Body of pancreas (tissue), 4 donors: ENCODE data around the gene PRSS38. TPM values are rescaled to one million over a fixed set of nuclear protein-coding genes. Genes with fewer than 3 reads are reported as not detected.

Source experiments
- ATAC-seq: fragments of 150-250 bp; one replicate; pipeline ENCODE4 v1.9.1; 2016
- DNase-seq, 4 donors: peaks; one replicate each; pipeline ENCODE4 v3.0.0-alpha.2; 2019
- H3K27ac ChIP-seq, 4 donors: fragments of 200-600 bp; sonication (generic); 1 replicate in 3 of 4; 2 replicates in 1 of 4; pipeline versions ENCODE4 v1.5.1 to v1.6.1; 2016 to 2019; ENCODE audit warnings: mild to moderate bottlenecking in 1 of 4, mixed read lengths in 1 of 4, moderate library complexity in 1 of 4
- H3K27me3 ChIP-seq, 2 donors: fragments of 200-600 bp; sonication (generic); one replicate each; pipeline ENCODE4 v1.6.0; 2016; ENCODE audit warnings: mild to moderate bottlenecking in 1 of 2
- H3K36me3 ChIP-seq, 2 donors: fragments of 200-600 bp; sonication (generic); replicated peaks in 1 of 2; 2 replicates each; pipeline ENCODE4 v1.5.1; 2016; ENCODE audit warnings: low read depth in 2 of 2; ENCODE audit not compliant: insufficient read depth in 1 of 2
- H3K4me1 ChIP-seq: fragments of 200-600 bp; sonication (generic); one replicate; pipeline ENCODE4 v1.6.0; 2016
- H3K4me3 ChIP-seq, 2 donors: fragments of 200-600 bp; sonication (generic); 1 replicate in 1 of 2; 2 replicates in 1 of 2; pipeline ENCODE4 v1.5.1; 2016 to 2019
- H3K9me3 ChIP-seq, 3 donors: fragments of 200-600 bp; sonication (generic); 1 replicate in 2 of 3; 2 replicates in 1 of 3; pipeline ENCODE4 v1.5.1; 2016
- CTCF ChIP-seq, 7 experiments: fragments of 450-650 bp in 4 of 7; fragments of 200-600 bp in 3 of 7; sonication (generic) in 3 of 7; IDR thresholded peaks; one replicate each; pipeline ENCODE4 v1.5.1; 2016 to 2019; ENCODE audit warnings: antibody characterized with exemption in 7 of 7
- POLR2A ChIP-seq, 3 donors: fragments of 450-650 bp; IDR thresholded peaks; one replicate each; pipeline ENCODE4 v1.6.1; 2016; ENCODE audit warnings: antibody characterized with exemption in 3 of 3, mild to moderate bottlenecking in 2 of 3
- WGBS, 2 donors: methylation state at CpG; one replicate each; pipeline ENCODE4 v1.1.5; 2017; 5-methylcytosine and 5-hydroxymethylcytosine counted together
- intact Hi-C: fragments of 100-400 bp; cut with DNase I; formaldehyde crosslinking; loops from one replicate; pipeline ENCODE4 v1.15.1; 2023
- total RNA-seq, 2 donors: library from RNA; depleted of rRNA; stranded (reverse); fragments of >200 nt; gene quantifications; one replicate each; pipeline ENCODE4 v1.1.0, GENCODE V29; 2016

Gene PRSS38
- total RNA-seq, 2 donors from 2014 or later, result not detected

DNA sequence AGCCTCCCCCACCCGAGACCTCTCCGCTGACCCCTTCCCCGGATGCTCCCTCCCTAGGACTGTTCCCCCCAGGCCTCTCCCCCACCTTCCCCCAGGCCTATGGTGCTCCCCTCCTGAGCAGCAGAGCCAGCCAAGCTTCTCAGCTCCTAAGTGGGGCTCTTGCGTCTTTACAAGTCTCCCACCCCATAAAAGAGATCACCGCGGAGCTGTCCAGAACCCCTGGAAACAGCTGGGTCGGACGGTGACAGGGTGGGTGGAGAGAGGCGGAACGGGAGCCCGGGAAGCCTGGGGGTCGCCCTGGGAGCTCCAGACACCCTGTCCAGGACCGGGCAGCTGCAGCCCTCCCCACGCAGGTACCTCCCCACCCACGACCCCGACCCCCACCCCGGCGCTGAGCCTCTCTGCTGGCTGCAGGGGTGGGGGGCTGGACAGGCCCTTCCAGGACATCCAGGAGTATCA, 71.1 kb downstream of the PRSS38 start:
- TF ChIP-seq CTCF (IDR thresholded peaks at IDR 0.05), result no peak
- TF ChIP-seq POLR2A (IDR thresholded peaks at IDR 0.05), result no peak
- H3K36me3 ChIP-seq, result no peaks in the 10 kb centered on the region
- no peak overlapping the region for H3K27ac ChIP-seq
- intact Hi-C loops, result no loop called here
- no peak for ATAC-seq
- H3K27me3 ChIP-seq, result no peaks in the 10 kb centered on the region
- no peak overlapping the region for H3K4me3 ChIP-seq
- peak in 1 of 4 donors; percentile 10 for DNase-seq
- peaks cover 13% of the 10 kb centered on the region for H3K4me1 ChIP-seq
- 29 to 36% methylated on average over 5 to 16 of the region's 18 CpGs for WGBS, 2 donors
- no peaks in the 10 kb centered on the region for H3K9me3 ChIP-seq

GRCh38 chr1:227886993-227887696, 71.7 kb downstream of the PRSS38 start:
- peak; percentile 12 to 32 (median 28) for DNase-seq
- intact Hi-C loops, result no loop called here
- H3K4me1 ChIP-seq, result peaks cover 13% of the 10 kb centered on the region
- H3K4me3 ChIP-seq, result no peak overlapping the region
- TF ChIP-seq POLR2A (IDR thresholded peaks at IDR 0.05) (no peak), CTCF (IDR thresholded peaks at IDR 0.05) (no peak)
- H3K27me3 ChIP-seq, result no peaks in the 10 kb centered on the region
- H3K36me3 ChIP-seq, result no peaks in the 10 kb centered on the region
- no peaks in the 10 kb centered on the region for H3K9me3 ChIP-seq
- H3K27ac ChIP-seq, result peak overlapping the region in 2 of 4 donors; percentile 28 to 47
- WGBS, 2 donors, result 7 to 15% methylated on average over 15 to 28 of the region's 30 CpGs
- ATAC-seq, result peak; percentile 31

GRCh38 chr1:227887697-227888403, 72.4 kb downstream of the PRSS38 start:
- ATAC-seq (peak; percentile 15), DNase-seq (peak; percentile 9 to 32 (median 23))
- WGBS, 2 donors, result 54% methylated on average over 29 to 37 of the region's 40 CpGs
- Histone ChIP-seq H3K36me3 (no peaks in the 10 kb centered on the region), H3K4me1 (peaks cover 13% of the 10 kb centered on the region), H3K9me3 (no peaks in the 10 kb centered on the region), H3K4me3 (no peak overlapping the region), H3K27ac (peak overlapping the region in 1 of 4 donors; percentile 47), H3K27me3 (no peaks in the 10 kb centered on the region)
- intact Hi-C loops, result no loop called here
- TF ChIP-seq CTCF (IDR thresholded peaks at IDR 0.05) (no peak), POLR2A (IDR thresholded peaks at IDR 0.05) (no peak)

- Histone ChIP-seq H3K27ac (no peak overlapping the region), H3K9me3 (no peaks in the 10 kb centered on the region), H3K4me1 (peaks cover 13% of the 10 kb centered on the region), H3K27me3 (no peaks in the 10 kb centered on the region), H3K4me3 (no peak overlapping the region), H3K36me3 (no peaks in the 10 kb centered on the region)
- DNase-seq (peak in 2 of 4 donors; percentile 4 to 7), ATAC-seq (no peak)
- intact Hi-C loops, result no loop called here
- WGBS, 2 donors, result 86 to 100% methylated on average over 1 to 8 of the region's 8 CpGs
- TF ChIP-seq CTCF (IDR thresholded peaks at IDR 0.05), result no peak
- TF ChIP-seq POLR2A (IDR thresholded peaks at IDR 0.05), result no peak
These were observed 73.0 kb downstream of the PRSS38 start for GRCh38 chr1:227888404-227889046.
